GM21723 (cell line): Measurements from ENCODE around the gene VWA2.

Experiments used
- ATAC-seq: cut with Tn5 transposase; IDR thresholded peaks from one replicate; pipeline ENCODE4 v1.9.1; 2021; ENCODE audit warnings: mild to moderate bottlenecking, moderate library complexity; ENCODE audit not compliant: unreplicated experiment

VWA2 gene

GRCh38 chr10:114246679-114247305 is 7.7 kb downstream of the VWA2 start:
- no peak for ATAC-seq

DNA sequence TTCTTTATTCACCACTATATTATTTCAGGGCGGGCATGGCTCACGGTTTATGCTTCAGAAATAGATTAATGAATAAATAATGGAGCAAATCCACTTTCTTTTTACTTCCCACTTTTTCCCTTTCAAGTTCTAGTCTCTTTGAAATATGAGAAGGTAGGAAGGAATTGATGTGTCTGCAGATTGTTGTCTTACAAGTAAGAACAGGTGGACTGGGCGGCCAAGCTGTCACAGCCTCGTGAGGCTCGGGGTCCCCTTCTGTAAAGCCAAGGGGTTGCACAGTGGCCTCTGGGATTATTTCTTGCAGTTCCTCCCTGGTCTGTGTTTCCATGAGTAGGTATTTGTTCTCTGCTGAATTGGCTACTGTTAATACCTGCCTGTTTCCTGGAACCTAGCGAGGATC is 11.2 kb downstream of the VWA2 start:
- no peak for ATAC-seq

DNA sequence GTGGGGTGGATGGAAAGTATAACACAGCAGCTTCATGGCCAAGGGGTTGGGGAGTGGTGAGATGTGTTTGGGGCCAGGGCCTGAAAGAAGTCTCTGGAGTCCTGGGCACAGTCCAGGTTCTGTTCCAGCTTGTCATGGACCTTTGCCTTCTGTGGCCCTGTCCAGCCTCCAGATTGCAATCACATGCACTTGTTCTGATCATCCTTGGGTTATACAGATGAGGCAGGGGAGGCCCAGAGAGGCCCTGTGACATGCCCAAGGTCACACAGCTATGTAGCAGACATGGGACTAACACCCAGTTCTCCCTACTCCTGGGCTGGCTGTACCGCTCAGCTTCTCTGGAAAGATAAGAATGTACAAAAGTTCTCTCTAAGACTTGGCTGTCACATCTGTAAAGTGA is 11.7 kb downstream of the VWA2 start:
- no peak for ATAC-seq

DNA sequence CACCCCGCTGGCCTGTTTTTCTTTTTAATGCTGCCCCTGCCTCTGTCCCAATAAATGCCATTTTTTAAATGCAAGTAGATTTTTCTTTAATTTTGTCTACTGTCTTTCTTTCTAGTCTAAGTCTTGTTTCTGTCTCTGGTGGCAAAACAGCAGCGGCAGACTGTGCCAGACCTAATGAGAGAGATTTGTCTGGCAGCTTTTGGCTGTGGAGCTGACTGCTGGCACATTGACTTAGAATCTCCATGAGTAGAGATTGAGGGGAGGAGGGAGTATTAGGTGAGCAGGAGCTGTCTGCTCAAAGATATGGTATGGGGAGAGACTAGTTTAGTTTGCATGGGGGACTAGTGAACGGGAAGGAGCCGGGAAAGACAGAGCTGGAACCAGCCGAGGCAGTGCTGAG is 13.0 kb downstream of the VWA2 start:
- ATAC-seq = no peak

DNA sequence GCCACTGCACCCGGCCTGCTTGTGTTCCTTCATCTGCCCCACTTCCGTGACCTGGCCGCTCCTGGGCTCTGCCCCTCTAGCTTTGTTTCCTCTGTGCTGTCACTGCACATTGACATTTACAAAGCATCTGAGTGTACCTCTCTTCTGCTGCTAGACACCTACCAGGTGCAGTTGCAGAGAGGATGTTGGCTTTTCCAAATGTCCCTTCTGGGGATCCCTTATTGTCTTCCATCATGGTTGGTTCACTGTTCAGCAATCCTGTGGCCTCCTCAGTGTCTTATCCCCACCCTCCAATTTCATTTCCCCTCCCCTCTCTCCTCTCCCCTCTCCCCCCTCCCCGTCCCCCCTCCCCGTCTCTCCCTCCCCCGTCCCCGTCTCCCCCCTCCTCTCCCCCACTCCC is 13.8 kb downstream of the VWA2 start:
- ATAC-seq = no peak

DNA sequence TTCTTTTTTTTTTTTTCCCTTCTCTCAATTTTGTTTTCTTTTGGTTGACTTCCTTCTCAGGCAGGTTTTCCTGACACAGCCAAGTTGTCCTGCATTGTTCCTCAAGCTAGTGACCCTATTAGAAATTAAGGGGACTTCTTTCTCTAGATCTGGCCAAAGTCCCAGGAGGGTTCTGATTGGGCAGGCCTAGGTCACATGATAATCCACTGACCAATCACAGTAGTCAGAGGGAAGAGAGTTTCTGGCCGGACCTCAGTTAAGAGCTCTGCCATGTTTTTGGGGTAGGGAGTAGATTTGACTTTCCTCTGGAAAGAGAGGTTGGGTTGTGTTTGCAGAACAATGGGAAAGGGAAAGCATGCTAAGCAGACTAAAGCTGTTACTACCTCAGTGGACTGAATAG is 16.2 kb downstream of the VWA2 start:
- no peak for ATAC-seq

- no peak for ATAC-seq
These were observed 17.1 kb downstream of the VWA2 start for GRCh38 chr10:114256008-114256765.

- ATAC-seq = no peak
These were observed 17.8 kb downstream of the VWA2 start for GRCh38 chr10:114256822-114257221.

DNA sequence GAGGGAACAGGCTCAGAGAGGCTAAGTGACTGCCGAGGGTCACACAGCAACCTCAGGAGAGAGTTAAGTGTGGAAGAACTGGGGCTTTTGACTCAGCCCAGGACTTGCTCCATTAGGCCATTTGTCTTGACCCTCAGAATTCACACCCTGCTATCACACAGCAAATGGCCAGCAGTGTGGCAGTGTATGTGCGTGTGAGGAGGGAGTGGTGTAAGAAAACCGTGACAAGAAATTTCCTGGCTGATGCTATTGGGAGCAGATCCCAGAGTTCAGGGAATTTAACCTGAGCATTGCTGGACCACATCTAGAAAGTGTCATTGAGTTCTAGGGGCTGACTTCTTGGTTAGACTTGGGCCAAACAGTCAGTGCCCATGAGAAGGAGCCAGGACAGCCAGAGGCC is 18.4 kb downstream of the VWA2 start:
- ATAC-seq = no peak

DNA sequence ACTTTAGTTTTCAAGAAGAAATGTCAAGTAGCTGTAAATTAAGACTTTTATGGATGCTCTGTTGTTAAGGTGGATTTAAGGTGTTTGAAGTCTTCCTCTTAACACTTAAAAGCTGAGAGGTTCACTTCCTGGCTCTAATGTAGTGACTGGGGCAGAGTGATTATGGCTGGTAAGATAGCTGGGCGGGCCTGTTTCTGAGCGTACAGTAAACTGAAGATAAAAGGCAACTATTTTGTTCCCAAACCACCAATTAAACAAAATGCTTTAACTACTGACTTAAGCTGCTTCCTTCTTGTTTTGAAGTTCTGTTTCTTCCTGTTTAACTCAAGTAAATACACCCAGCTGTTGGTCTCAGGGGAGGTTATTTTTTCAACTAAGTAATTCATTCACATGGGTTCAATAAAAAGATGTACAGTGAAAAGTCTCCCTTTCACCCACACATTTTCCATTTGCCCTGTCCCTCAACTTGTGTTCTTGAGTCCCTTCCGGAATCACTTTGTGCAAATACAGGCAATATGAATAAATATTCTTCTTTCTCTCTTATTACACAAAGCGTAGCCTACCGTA is 19.3 kb downstream of the VWA2 start:
- ATAC-seq = no peak

- no peak for ATAC-seq
These were observed 20.8 kb downstream of the VWA2 start for GRCh38 chr10:114259824-114260223.

DNA sequence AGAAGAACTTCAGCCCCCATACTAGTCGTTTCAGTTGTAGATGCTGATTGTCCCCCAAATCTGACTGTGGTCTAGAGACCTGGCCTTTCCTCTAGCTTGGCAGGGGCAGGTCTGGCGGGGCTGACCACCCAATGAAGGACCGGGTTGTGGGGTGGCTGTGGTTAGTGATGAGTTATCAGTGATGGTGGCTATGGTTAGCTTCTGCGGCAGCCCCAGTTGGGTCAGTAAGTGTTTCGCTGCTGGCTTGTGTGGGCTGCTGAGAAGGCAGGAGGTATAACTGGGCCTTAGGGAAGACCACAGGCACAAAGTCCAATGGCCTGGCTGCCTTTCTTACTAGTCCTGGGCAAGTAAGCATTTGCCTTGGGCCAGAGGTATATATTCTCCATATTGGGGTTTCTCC is 21.3 kb downstream of the VWA2 start:
- no peak for ATAC-seq

GRCh38 chr10:114261076-114261475 is 22.0 kb downstream of the VWA2 start:
- ATAC-seq = no peak

DNA sequence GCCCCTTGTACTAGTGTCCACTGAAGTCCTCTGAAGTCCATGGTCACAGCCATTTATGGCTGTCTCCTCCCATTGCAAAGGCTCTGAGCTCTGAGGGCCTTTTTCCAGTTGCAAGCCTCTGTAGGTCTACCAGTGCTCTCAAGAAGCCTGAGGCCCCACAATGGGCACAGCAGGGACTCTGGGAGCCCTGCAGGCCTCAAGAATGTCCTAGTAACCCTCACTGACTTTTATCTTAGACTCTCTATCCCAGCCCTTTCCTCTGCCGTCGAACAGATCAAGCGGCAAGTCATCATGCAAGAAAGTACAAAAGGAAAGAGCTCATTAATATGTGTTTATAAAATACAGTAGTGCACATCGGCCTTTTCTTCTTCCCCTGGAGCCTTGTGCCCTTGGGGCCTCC is 23.4 kb downstream of the VWA2 start:
- ATAC-seq = no peak

DNA sequence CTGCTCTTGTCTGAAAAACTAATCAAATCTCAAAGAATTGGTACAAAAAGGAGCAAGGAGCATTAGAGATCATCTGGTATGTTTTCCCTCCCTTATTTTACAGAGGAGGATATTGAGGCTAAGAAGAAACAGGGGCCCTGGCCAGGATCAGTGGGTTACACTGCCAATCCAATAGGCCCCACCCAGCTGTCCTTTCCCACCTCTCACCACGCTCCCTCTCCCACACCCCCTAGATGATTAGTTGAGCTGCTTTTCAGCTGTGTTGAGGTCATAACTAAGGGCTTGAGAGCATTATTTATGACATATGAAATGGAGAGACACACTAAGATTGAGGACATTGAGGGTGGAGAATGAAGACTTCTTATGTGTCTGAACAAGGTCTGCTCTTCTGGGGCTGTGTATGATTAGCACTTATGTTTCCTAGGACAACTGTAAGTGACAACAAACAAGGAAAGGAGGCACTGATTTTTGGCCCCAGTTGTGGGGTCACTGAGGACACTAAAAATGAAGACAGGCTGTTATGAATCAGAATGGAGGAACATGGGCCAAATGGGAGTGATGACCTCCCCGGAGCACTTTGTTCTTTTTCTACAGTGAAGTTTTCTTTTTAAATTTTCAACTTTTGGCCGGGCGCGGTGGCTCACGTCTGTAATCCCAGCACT is 26.5 kb downstream of the VWA2 start:
- ATAC-seq = no peak

GRCh38 chr10:114266521-114266920 is 27.5 kb downstream of the VWA2 start:
- no peak for ATAC-seq

- no peak for ATAC-seq
These were observed 32.2 kb downstream of the VWA2 start for GRCh38 chr10:114271075-114271778.

- no peak for ATAC-seq
These were observed 32.7 kb downstream of the VWA2 start for GRCh38 chr10:114271779-114272167.

GRCh38 chr10:114272696-114273095 is 33.6 kb downstream of the VWA2 start:
- no peak for ATAC-seq

- ATAC-seq = no peak
These were observed 34.9 kb downstream of the VWA2 start for GRCh38 chr10:114273910-114274309.
